Activated CD4-positive, CD25-positive, alpha-beta regulatory T cell treated with anti-CD3 and anti-CD28 coated beads, Interleukin-2, amount 50 U/mL, for 24 hours (primary cell): Measurements from ENCODE around the gene GPHN.
A peak's percentile ranks its signal among the peaks of the same experiment; 100 is the strongest.
"Not testable (repeated sequence)": the region's sequence is repeated elsewhere in the genome, so short reads cannot be mapped to it uniquely, and the experiment has no call there.

ENCODE experiments used
- ATAC-seq, 2 donors: fragments of 150-1000 bp; cut with Tn5 transposase; one replicate each; pipeline ENCODE4 v1.10.0; 2021; ENCODE audit warnings: mild to moderate bottlenecking in 1 of 2, moderate library complexity in 1 of 2

GPHN gene

DNA sequence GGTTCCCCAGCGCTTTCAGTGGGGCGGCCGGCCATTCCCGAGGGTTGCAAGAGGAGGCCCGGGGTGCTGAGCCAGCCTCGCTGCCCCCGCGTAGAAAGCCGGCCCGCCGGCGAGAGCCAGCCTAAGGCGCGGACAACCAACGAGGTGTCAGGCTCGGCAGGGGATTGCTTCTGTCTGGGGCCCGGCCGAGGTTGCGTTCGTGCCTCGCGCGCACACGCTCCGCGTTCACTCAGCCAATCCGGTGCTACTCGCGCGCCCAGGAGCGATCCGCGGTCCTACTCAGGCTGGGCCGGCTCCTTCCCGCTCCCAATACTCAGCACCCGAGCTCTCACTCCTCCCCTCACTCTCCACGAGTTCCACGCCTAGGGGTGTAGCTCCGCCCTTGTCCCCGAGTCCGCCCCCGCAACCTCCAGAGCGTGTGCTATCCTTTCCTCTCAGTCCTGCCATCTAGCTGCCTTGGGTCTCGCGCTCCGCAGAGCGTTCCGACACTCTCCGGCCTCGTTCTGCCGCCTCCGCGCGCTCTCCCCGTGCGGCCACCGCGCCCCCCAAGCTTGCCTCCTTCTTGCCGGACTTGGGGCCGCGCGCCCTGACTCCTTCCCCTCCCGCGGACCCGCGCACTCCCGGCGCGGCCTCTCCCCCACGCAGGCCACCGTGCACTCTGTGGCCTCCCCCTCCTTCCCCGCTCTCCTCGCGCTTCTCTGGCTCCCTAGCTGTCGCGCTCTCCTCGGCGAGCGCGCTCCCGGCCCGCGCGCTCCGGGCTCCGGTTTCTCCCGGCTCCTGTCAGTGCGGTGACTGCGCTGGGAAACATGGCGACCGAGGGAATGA is at the start of gene GPHN:
GPHN (plus strand) TSS at position 426 of the 825 bp plus-strand sequence.
- ATAC-seq, result peak; percentile 93 to 95

DNA sequence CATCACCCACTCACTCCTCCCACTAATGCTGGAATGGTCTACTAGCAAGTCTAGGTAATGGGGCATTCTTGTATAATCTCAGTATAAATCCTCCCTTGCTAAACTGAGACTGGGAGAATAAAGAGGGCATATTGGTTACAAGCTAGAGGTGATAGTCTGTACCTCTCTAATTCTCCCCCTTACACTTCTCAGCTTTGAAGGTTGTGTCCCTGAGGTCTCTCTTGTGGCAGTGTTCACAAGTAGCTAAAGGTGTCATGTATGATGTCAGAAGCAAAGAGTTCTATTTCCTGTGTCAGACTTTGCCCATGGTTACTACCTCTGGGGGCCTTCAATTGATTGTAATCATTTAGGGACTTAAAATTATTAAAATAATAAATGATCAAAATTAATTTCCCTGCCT is 48.3 kb upstream of the GPHN start:
- ATAC-seq, result no peak

DNA sequence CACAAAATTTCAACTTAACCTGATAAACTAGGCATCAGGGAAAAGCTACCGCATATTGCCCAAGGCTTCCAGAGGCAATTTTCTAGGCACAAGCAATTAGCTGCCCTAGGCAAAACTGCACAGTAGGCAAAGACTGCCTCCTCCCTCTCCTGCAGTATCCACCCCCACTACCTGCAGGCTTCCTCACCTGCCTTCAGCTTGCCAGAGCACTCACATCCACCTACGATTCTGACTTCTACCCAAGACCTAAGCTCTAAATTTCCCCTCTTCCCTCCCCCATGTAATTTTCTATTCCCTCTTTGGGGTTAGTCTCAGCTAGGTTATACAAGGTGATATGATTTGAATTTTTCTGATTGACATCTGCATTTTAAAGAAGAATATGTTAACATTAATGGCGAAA is 43.7 kb upstream of the GPHN start:
- ATAC-seq, result no peak

DNA sequence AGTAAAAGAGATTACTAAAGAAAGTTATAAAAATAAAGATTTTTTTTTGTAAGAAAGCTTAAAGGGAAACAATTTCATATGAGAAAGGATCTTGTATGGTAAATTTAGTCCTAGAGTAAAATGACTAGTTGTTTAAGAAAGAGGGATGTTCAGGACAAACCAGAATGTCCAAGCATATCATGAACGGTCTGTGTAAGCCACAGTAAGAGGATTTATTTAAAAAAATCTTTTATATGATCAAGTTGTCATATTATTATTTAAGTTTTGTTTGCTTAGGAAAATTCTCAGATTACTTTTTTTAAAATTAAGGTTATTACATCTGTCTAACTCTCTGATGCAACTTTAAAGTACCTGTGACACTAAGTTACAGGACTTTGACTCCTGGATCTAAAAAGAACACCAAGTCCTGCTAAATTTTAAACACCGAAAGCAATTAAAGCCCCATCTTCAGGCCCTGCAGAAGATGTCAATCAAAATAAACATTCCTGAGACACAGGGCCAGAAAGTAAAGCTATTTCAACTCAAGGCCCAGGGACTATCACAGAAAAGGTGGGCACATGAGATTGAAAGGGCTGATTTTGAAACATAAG is 39.1 kb upstream of the GPHN start:
- ATAC-seq, result no peak

DNA sequence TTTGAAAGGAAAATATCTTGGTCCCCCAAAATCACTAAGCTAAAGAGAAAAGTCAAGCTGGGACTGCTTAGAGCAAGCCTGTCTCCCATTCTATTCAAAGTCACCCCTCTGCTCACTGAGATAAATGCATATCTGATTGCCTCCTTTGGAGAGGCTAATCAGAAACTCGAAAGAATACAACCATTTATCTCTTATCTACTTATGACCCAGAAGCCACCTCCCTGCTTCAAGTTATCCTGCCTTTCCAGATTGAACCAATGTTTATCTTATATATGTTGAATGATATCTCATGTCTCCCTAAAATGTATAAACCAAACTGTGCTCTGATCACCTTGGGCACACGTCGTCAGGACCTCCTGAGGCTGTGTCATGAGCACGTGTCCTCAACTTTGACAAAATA is 36.4 kb upstream of the GPHN start:
- no peak for ATAC-seq

DNA sequence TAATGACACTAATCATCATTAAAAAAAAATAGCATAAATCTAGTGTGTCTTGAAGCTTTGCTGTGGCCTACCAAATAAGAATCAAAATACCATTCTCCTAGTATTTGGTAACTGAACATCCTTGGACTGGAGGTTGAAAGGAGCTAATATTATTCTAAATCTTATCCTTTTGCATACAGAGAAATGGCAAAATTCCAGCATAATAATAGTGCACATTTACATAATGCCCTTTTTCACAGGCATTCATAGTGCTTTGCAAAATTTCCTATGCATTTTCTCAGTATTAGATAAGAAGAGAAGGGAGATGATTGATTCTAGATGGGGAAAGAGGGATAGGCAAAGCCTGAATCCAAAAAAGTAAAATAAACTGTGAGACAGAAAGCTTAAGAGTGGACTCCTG is 35.7 kb upstream of the GPHN start:
- no peak for ATAC-seq

DNA sequence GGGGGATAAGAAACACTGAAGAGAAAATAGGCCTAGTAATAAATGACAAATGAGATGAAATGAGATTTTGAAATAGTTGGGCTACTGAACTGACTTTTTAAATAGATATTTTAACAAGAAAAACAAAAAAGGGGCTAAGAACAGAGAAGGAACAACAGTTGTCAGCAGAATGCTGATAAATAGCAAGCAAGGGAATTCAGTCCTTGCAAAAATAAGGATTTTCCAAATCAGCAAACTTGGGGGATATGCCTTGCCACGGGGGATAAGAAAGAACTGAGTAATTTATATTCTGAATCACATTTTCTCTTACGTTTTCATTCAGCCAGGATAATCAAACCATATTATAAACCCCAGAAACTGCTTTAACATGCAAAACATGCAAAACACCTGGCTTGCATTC is 34.7 kb upstream of the GPHN start:
- no peak for ATAC-seq

DNA sequence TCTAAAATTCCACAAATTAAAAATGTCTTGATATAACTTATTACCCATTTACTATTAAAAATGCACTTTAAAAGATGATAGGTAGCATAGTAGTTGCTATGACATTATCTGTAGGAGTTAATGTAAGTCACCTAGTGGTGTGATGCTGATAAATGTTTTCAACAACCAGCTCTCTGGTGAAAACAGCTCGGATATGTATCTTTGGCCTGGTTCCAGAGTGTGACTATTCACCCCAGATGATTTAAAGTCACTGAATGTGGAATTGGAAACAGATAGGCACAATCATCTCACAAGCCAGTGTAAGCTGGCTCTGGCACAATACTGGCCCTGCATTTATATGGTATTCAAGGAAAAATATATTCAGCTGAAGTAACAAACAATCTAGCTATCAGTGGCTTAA is 31.0 kb upstream of the GPHN start:
- no peak for ATAC-seq

DNA sequence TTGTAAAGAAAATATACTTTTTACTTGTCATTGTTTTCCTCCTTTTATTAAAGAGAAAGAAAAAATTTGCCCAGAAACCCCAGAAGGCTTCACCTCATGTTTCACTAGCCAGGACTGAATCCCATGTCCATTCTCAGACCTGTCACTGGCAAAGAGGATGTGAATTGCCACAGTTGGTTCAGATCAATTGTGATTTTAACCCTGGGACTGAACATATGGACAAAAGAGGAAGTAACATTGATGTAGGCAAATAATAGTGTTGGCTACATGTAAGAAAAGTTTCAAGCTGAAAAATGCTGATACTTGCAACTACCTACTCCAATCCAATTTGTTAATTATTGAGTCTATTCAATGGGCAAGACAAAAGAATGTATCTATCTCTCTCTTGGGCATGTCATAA is 30.4 kb upstream of the GPHN start:
- no peak for ATAC-seq

DNA sequence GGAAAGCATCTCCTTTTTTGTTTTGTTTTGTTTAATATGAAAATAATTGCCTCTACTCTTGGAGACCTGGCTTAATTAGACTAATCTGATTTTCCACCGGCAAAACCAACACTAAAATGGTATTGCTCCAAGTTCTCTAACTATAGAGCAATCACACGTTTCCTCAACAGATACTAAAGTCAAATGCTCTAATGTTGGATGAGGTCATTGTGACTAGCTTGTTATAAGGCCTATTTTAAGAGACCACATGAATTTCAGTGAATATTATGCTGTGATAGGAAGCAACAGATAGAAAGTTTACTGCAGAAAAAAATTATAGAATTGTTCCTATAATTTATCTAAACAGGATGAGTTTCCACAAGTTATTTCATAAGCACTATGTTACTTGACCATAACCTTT is 25.1 kb upstream of the GPHN start:
- ATAC-seq, result no peak

DNA sequence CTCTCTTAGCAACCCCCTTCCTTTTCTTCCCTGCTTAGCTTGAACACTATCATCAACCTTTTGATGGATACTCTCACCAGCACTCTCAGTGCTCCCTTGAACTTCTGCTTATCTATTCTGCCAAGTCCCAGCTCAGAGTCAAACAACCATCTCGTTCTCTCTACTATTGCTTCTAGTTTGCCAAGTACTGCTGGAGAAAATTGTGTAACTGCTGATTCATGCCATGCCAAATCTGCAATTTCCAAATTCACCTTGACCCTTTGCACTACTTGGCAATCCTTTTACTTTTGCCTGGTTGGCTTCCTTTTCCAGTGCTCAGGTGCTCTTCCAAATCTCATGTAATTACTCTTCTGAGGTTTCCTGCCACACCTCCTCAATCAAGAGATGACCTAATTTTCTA is 24.6 kb upstream of the GPHN start:
- no peak for ATAC-seq

DNA sequence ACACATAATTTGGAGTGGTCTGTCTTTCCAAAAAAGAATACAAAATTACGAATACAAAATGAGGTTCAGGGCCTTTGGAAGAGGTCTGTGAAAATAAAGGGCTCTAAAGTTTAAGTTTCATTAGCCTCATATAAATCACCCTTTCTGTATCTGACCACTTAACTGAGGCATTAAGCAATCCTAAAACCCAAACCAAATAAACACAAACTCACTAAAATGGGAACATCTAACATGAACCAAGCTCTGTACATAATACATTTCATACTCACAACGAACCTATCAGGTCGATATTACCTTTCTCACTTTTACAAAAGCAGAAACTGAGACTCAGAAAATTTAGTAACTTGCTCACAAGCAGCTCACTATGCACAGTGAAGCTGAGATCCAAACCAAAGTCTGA is 22.9 kb upstream of the GPHN start:
- ATAC-seq, result no peak

DNA sequence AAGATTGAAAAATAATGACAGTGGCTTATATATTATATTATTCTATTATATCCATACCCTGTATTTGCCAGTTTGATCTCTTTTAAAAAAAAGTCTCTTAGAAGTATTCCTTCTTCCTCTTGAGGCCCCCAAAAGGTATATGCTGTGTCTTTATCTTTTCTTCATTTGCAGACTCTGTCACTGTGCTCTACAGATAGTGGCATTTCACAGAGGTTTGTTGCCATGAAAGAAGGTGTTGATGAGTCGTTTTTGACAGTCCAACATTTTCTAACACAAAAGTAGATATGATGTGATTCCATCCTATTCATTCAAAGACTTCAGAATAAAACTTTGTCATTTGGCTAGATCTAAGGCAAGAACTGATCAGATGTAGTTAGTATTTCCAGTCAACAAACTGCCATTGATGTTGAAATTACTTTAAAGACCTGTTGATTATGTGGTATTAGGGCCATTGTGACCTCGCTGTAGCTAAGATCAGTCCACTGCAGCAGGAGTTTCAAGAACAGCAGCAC is 22.0 kb upstream of the GPHN start, which contains the start of gene CCDC196:
CCDC196 (plus strand) TSS at position 462 of the 512 bp plus-strand sequence. CDS start 132 bp downstream, outside the sequence.
- ATAC-seq, result no peak

DNA sequence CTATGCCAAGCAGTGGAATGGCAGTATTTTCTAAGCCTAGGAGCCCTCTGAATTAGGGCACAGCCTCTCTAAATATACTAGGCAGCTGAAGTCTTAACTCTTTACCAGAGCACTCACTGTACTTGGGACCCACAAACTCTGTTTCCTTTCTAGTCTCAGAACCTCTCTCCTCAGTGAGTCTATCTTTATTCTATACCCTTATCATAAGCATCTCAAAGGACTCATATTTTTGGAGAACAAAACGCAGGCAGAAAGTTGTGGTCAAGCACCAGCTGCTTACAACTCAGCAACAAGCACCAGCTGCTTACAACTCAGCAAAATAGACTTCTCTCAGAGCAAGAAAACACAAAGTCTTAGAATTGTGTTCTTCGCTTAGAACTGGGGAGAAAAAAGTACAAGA is 20.8 kb upstream of the GPHN start:
- no peak for ATAC-seq

DNA sequence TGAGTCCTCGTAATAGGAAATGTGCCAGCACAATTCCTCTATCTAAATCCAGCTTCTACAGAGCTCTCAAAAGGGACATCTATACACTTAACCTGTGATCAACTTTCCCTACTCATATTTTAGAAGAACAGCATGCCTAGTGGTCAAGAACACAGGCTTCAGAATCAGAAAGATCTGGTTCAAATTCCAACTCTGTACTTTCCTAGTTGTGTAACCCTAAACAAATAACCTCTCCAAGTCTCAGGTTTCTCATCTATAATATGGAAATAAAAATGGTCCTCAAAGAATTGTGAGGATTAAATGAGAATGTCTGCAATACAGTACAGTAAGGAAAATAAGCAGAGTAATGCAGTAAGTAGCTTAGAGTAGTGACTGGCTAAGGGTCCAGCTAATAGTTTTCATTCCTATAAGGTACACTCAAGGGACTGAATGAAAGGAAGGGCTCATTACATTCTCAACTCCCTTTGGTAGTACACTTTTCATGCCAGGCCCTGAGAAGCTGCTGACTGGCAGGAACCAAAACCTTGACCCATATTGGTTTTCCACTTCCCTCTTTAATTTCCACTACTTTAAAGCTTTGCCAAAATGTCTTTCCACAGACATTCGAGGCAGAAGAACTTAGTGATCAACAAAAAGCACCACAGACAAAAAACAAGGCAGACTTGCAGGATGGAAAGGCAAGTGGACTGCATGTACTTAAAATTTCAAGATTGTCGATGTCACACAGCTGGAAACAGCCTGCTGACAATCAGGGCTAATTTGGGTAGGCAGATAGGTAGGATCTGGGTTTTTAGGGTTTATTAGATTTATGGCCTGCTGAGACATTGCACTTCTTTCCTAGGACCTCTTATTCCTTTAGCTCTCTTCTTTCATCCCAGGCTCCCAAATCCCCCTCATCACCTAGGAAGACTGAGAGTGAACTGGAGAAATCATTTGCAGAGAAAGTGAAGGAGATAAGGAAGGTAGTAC is 17.5 kb upstream of the GPHN start:
- no peak for ATAC-seq

DNA sequence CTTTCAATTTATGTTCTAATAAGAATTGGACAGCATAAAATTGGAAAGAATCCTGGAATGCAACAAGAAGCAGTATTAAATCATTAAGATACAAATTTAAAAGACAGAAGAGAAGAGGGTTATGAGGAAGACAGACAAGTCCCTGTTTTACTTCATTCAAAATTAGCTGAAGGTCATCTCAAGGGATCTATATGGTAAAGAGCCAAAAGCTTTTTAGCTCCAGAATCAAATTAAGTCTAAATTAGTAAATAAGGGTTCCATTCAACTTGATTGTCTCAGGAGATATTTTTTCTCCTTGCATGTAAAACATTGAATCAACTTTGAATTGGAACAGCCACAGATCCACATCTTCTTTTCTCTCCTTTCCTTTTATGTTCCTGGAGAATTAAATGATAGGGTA is 14.2 kb upstream of the GPHN start:
- ATAC-seq, result no peak

DNA sequence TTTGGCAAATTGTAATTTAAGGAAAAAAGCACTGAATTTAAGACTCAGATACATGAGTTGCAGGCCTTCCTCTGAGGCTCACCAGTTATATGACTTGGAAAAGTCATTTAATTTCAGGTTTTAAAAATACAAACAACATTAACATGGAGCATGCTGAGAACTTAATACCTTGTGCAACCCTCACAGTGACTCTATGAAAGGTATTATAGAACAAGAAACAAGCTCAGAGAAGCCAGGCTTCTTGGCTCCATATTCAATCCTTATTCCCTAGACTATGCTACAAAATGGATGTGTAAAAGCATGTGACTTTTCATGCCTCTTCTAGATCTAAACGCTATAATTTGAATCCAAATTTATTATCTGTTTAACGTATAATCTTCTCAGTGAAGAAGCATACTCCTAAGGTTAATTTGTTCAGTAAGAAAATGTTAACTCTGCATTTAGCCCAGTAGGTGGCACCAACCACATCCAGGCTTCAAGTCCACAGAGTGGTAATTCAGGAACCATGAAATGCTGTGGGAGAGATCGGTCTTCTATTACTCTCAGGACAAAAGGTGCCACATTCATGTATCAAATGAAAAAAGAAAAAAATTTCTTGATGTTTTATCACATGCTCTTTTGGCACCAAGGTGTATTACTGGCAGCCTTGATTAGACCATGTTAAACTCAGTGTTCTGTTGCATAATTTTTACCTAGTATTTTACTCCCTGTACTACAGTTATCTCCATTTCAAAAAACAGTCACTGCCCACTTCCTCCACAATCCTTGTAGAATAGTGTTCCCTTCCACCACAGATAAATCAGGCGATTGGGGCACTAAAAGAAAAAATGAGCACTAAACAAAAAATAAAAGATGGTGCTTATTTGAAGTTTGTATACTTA is 12.5 kb upstream of the GPHN start:
- ATAC-seq, result peak; percentile 61 to 71

DNA sequence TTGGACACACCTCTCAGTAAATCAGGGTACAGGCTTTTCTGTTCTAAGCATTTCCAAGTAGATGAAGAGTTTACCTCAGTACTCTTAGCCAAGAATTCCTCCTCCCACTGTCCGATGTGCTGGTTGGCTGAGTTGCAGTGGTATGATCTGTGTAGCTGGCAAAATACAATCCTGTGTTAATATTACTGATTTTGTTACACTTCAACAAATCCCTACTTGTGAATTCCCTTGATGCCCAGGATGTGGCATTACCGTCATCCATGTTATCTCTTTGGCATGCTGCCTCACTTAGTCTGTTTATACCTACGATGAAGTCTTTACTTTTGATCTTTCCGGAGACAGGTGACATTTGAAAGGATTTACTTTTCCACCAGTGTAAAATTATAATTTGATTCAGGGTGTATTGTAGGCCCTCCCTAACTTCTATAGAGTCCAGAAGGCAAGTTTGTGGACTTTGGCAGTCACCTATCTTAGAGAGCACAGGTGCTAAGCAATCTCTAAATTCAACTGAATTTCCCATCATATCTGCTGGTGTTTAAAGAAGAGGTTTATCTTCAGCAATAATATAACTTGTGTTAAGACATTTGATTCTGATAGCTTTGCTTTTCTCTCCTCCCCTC is 11.6 kb upstream of the GPHN start:
- ATAC-seq, result no peak

DNA sequence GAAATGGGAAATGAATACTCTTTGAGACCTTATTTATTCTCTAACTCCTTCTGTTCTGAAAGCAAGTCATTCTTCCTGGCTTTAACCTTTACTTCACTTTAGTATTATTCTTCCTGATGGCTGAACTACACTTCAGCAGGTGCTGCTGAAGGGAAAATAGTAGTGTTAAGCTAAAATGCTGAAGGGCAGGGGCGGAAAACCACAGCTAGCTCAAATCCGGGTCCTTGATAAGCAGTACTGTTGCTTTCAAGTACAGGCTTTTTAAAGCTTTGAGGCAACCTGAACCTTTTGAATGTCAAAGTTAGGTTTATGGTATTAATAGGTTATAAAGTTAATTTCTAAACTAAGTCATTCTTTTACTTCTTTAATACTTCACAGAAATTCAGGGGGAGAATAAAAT is 11.0 kb upstream of the GPHN start:
- ATAC-seq, result no peak

DNA sequence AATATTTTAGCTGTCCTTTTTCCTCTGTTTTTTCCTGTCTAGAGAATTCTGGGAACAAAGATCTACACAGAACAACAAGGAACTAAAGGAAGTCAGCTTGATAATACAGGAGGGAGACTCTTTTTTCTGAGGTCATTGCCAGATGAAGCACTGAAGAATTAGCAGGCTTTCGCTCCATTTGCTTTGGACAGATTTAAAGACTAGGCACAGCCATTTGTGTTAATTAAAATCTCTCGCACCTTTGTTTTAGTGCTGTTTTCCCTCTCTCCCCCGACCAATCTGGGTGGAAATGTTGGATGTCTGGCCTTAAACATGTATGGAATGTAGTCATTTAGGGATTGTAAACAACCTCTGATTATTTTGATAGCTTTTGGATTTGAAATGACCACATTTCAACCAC is 9.6 kb upstream of the GPHN start:
- ATAC-seq, result no peak

DNA sequence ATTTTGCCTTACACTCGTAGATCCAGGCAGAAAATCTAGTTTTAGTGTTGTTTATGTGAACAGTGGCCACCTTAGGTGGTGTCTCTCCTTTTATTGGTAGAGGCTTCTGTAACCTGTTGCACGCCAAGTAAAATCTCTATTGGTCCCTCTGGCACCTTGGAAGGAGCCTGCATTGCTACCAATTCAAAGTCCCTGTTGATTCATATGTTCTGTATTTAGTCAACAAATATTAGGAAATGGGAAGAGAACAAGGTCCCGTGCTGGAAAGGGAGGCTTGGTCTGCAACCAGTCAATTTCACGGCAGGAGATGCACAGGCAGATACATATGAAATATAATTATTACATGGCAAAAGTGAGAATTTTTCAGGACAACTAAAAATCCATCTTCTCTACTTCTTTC is 6.4 kb upstream of the GPHN start:
- no peak for ATAC-seq

DNA sequence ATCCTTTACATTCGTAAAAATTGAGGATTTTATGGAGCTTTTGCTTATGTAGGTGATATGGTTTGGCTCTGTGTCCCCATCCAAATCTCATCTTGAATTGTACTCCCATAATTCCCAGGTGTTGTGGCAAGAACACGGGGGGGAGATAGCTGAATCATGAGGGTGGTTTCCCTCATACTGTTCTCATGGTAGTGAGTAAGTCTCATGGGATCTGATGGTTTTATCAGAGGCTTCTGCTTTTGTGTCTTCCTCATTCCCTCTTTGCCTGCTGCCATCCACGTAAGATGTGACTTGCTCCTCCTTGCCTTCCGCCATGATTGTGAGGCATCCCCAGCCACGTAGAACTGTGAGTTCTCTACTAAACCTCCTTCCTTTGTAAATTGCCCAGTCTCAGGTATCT is 5.1 kb upstream of the GPHN start:
- ATAC-seq, result not testable (repeated sequence)
